Adrenal gland (tissue), 5 donors: ENCODE data around the gene SLC1A7.

Source experiments
- CTCF ChIP-seq, 6 experiments: fragments of 450-650 bp in 4 of 6; fragments of 200-600 bp in 2 of 6; sonication (generic) in 1 of 6; IDR thresholded peaks; 1 replicate in 5 of 6; 2 replicates in 1 of 6; pipeline versions ENCODE4 v1.5.1 to v1.8.0; 2016 to 2021; ENCODE audit warnings: antibody characterized with exemption in 6 of 6, mild to moderate bottlenecking in 2 of 6, moderate library complexity in 1 of 6
- POLR2A ChIP-seq, 2 donors: fragments of 450-650 bp; IDR thresholded peaks; one replicate each; pipeline ENCODE4 v1.6.1; 2017; ENCODE audit warnings: antibody characterized with exemption in 2 of 2, mild to moderate bottlenecking in 2 of 2, moderate library complexity in 1 of 2
- donor health status: DM: no; HTN: no; CAD: no.

- TF ChIP-seq CTCF (IDR thresholded peaks at IDR 0.05) (no peak), POLR2A (IDR thresholded peaks at IDR 0.05) (no peak)
Observed at GRCh38 chr1:53139951-53140361, 2.5 kb downstream of the SLC1A7 start.
